ENCODE measurements around the gene CTRB2.
"Not testable (repeated sequence)": the region's sequence is repeated elsewhere in the genome, so short reads cannot be mapped to it uniquely, and the experiment has no call there.

Gene CTRB2

DNA sequence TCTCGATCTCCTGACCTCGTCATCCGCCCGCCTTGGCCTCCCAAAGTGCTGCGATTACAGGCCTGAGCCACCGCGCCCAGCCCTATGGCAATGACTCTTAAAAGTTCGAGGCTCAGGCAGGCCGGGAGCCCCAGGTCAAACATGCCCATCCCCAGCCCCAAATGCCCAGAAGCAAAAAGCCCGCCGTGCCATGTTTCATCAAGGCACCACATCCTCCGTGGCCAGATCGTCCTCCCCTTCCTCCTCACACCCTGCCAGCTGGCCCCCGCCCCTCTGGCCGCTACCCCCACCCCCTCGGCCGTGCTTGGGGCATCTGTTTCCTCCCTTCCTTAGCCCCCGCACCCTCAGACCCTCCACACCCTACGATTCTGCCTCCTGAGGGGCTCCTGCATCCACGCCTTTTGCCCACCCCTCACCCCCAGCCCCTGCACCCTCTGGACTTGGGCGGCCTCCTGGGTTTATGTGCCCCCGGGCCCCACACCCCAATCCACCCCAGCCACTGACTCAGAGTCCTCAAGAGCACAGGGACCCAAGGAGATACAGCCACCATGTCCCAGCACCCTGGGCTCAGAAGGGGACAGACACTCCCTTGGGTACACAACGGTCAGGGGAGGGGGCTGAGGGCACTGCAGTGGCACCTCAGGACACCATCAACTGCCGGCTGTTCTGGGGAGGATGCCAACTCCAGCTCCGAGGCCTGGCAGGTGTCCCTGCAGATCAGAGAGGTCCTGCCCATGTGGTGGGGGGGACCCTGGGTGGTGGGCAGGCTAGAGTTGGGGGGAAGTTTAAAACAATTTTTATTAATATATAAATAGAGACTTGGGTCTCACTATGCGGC is 18.9 kb upstream of the CTRB2 start:
- no peak for DNase-seq

- no peak for DNase-seq
Measured at GRCh38 chr16:75225092-75225491, 18.1 kb upstream of the CTRB2 start.

DNA sequence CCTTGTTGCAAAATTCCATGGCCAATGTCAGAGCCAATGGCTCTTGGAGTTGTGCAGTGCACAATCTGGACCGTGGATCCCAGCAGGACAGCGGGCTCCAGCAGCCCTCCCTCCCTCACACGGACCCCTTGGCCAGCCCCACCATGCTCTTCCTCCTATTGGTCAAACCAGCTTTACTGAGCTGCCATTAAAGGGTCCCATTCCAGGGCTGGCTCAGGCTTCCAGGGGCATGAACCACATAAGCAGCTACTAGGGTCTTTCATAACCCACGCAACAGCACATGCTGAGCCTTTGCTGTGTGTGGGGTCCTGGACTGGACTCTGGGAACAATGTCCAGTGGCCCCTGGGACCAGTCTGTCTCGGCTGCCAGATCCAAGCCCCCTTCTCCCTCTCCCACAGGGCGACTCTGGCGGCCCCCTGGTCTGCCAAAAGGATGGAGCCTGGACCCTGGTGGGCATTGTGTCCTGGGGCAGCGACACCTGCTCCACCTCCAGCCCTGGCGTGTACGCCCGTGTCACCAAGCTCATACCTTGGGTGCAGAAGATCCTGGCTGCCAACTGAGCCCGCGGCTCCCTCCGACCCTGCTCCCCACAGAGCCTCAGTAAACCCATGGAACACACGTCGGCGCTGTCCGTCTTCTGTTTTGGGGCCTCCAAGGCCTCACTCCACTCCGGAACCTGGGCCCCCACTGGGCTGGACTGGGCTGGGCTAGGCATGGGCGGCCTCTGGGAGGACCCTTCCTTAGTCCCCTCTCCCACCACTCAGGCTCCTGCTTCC is 17.5 kb upstream of the CTRB2 start:
- DNase-seq = no peak

DNA sequence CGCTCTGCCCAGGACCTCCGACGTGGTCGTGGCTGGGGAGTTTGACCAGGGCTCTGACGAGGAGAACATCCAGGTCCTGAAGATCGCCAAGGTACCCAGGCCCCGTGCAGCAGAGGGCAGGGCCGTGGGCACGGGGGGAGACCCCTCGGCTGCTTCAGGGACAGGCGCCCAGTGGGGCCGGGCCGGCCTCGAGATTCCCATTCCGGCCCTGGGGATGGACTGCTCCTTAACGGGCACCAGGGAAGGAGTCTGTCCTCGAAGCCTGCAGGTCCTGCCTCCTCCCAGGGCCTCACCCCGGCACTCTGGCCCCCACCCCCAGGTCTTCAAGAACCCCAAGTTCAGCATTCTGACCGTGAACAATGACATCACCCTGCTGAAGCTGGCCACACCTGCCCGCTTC is 16.2 kb upstream of the CTRB2 start:
- DNase-seq = not testable (repeated sequence)

DNA sequence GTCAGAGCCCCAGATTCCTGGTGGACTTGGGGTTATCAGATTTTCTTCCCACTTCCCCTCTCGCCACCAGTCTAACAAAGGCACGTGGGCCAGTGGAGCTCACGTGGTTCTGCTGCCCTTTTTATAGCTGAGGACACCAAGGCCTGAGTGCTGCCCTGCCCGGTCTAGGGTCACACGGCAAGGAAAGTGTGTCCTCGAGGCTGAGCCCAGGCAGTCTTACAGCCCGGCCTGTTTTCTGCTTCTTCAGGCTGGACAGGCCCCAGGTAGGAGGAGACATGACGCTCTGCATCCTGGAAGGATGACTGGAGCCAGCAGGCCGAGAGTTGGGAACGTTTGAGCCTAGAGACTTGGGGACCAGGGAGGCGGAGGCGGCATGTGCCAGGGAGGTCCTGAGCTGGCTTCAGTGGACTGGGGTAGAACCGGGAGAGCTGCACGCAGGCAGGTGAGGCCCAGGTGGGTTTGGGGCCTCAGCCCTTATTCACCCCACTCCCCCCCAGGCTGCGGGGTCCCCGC is 15.4 kb upstream of the CTRB2 start:
- DNase-seq = no peak

DNA sequence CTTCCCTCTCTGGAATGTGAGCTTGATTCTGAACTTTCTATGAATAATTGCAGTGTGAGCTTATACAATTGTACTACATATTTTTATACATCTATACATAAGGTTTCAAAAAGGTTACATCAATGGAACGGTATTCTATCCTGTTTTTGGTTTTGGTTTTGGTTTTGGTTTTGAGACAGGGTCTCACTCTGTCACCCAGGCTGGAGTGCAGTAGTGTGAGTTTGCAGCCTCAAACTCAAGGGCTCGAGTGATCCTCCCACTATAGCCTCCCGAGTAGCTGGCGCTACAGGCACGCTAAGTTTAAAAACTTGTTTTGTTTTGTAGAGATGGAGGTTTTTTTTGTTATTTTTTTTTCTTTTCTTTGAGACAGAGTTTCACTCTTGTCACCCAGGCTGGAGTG is 12.9 kb upstream of the CTRB2 start:
- no peak for DNase-seq

- DNase-seq = no peak
Measured at GRCh38 chr16:75219088-75219487, 12.1 kb upstream of the CTRB2 start.

GRCh38 chr16:75218256-75219076 is 11.5 kb upstream of the CTRB2 start, which contains the start of gene CTRB1:
CTRB1 (plus strand) TSS chr16:75218988; CDS start chr16:75219008, 20 bp downstream.
- DNase-seq = no peak

DNA sequence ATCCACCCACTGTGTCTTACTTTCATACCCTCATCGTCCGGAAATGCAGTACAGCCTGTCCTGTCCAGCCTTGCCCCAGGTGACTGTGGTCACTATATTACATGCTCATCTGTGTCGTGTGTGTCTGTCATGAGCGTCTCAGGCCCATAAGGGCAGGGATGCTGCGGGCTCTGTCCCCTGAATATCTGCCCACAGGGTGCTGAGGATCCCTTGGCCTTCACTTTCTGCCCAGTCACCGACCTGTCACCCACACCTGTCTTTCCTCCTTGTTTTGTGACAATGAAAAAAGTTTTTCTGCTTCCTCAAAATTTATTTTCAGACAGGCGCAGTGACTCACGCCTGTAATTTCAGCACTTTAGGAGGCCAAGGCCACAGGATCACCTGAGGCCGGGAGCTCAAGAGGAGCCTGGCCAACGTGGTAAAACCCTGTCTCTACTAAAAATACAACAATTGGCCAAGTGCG is 10.5 kb upstream of the CTRB2 start:
- no peak for DNase-seq

GRCh38 chr16:75216576-75216975 is 9.6 kb upstream of the CTRB2 start:
- DNase-seq = no peak

- DNase-seq = no peak
Measured at GRCh38 chr16:75216127-75216526, 9.2 kb upstream of the CTRB2 start.

DNA sequence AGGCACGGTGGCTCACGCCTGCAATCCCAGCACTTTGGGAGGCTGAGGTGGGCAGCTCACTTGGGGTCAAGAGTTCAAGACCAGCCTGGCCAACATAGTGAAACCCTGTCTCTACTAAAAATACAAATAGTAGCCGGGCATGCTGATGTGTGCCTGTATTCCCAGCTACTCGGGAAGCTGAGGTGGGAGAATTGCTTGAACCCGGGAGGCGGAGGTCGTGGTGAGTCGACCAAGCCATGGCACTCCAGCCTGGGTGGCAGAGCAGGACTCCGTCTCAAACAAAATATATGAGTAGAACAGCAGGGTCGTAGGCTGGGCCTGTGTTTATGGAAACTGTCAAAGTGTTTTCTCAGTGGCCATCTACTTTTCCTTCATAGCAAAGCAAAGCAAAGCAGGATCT is 4.3 kb upstream of the CTRB2 start:
- not testable (repeated sequence) for DNase-seq

DNA sequence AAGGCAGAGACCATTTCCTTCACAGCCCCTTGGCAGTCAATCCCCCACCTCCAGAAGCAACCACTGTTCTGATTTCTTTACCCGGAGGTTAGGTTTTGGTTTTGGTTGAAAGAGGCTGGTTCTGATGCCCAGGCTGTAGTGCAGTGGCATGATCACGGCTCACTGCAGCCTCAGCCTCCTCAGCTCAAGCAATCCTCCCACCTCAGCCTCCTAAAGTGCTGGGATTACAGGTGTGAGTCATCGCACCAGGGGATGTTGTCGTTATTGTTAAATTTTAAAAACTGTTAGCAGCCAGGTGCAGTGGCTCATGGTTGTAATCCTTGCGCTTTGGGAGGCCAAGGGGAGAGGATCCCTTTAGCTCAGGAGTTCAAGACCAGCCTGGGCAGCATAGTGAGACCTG is 3.0 kb upstream of the CTRB2 start:
- DNase-seq = no peak

- not testable (repeated sequence) for DNase-seq
Measured at GRCh38 chr16:75209514-75209913, 2.6 kb upstream of the CTRB2 start.

GRCh38 chr16:75208861-75209505 is 2.0 kb upstream of the CTRB2 start:
- no peak for DNase-seq

- no peak for DNase-seq
Measured at GRCh38 chr16:75208242-75208825, 1.4 kb upstream of the CTRB2 start.

- no peak for DNase-seq
Measured at GRCh38 chr16:75207831-75208230, 870 bp upstream of the CTRB2 start.

GRCh38 chr16:75205961-75206748 is 806 bp downstream of the CTRB2 start:
- DNase-seq = not testable (repeated sequence)

DNA sequence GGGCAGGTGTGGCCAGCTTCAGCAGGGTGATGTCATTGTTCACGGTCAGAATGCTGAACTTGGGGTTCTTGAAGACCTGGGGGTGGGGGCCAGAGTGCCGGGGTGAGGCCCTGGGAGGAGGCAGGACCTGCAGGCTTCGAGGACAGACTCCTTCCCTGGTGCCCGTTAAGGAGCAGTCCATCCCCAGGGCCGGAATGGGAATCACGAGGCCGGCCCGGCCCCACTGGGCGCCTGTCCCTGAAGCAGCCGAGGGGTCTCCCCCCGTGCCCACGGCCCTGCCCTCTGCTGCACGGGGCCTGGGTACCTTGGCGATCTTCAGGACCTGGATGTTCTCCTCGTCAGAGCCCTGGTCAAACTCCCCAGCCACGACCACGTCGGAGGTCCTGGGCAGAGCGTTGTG is 1.5 kb downstream of the CTRB2 start:
- not testable (repeated sequence) for DNase-seq

DNA sequence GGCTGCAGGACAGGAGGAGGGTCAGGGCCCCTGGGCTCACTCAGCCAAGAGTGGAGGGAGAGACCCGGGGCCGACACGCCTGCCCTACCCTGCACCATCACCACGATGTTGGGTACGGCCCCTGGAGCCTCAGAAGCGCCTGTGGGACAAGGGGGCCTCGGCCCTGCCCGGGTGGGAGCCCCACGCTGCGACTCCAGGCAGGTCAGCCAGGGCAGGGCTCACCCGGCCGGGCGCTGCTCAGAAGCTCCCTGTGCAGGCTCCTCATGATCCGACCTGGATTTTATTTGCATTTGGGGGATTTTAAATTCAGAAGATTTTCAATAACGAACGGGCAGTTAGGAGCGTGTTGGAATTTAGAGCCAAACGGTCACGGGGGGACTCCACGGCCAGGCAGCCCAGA is 2.1 kb downstream of the CTRB2 start:
- not testable (repeated sequence) for DNase-seq

GRCh38 chr16:75204410-75204758 is 2.6 kb downstream of the CTRB2 start:
- no peak for DNase-seq

Measured in CD4-positive, alpha-beta T cell treated with Interleukin-15 for 1 hour (primary cell).